RWPE1 (cell line): Measurements from ENCODE around the gene NARF.

Experiments used
- CTCF ChIA-PET: fragments of 350-600 bp; sonication (Branson Sonifier 250); formaldehyde crosslinking; extraction: SDS; loops from one replicate; lab custom pipeline; 2021; lab: Yijun Ruan, JAX
- POLR2A ChIA-PET: fragments of 400-600 bp; formaldehyde crosslinking; extraction: SDS; loops from one replicate; lab custom pipeline; 2020; ENCODE audit warnings: antibody characterized with exemption; ENCODE audit not compliant: low non-redundant PET; lab: Yijun Ruan, JAX
- DNase-seq: peaks from one replicate; pipeline ENCODE4 v3.0.0; 2012; ENCODE audit warnings: low spot score
- H3K27ac ChIP-seq: fragments of 450-650 bp; 2 replicates; pipeline ENCODE4 v1.5.1; 2017
- TF ChIP-seq, protein P1 (sequence below): fragments of 450-650 bp; conservative IDR thresholded peaks from 2 replicates; pipeline ENCODE4 v1.5.1; 2017; ENCODE audit warnings: low read depth, mild to moderate bottlenecking

NARF gene

DNA sequence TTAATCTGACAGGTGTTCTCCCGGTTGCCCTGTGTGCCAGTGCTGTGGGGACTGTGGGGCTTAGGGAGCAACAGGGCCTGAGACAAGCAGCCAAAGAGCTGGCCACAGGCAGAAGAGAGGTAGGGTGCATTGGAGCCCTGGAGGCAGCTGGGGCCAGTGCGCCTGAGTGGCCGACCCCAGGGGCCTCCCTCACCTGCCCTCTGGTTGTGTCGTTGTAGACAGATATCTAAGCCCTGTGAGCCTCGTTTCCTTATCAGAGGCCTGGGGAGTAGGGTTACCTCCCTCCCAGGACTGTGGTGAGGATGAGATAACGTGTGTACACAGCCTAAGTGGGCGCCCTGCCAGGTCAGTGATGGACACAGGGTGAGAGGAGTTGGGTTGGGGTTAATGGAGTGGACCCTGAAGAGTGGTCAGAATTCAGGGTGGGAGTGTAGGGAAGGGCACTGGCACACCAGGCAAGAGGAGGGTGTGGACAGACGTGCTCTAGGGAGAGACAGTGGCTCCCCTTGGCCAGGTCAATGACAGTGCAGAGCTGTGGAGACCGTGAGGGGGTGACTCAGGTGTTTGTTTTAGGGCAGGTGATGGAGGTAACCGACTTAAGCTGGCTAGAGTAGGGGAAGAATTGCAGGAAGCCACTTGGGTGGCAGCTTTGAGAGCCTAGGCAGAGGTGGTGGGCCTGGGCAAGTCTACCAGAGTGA, 3.4 kb downstream of the NARF start:
- ChIA-PET CTCF (no interaction called here), POLR2A (interaction anchor here (0.6 kb wide), 1 partner anchor 35 kb away, joined by 4 read pairs; no protein-coding TSS in a partner anchor)
- peak overlapping the region; percentile 27 for H3K27ac ChIP-seq
- DNase-seq = no peak
- TF ChIP-seq, protein P1, sequence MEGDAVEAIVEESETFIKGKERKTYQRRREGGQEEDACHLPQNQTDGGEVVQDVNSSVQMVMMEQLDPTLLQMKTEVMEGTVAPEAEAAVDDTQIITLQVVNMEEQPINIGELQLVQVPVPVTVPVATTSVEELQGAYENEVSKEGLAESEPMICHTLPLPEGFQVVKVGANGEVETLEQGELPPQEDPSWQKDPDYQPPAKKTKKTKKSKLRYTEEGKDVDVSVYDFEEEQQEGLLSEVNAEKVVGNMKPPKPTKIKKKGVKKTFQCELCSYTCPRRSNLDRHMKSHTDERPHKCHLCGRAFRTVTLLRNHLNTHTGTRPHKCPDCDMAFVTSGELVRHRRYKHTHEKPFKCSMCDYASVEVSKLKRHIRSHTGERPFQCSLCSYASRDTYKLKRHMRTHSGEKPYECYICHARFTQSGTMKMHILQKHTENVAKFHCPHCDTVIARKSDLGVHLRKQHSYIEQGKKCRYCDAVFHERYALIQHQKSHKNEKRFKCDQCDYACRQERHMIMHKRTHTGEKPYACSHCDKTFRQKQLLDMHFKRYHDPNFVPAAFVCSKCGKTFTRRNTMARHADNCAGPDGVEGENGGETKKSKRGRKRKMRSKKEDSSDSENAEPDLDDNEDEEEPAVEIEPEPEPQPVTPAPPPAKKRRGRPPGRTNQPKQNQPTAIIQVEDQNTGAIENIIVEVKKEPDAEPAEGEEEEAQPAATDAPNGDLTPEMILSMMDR = no peak

GRCh38 chr17:82463391-82463790, 4.8 kb downstream of the NARF start:
- peak overlapping the region; percentile 16 for H3K27ac ChIP-seq
- TF ChIP-seq, protein P1 = no peak
- POLR2A ChIA-PET = no interaction called here
- CTCF ChIA-PET = interaction anchor here (0.6 kb wide), 1 partner anchor 74 kb away, joined by 3 read pairs; no protein-coding TSS in a partner anchor
- no peak for DNase-seq

DNA sequence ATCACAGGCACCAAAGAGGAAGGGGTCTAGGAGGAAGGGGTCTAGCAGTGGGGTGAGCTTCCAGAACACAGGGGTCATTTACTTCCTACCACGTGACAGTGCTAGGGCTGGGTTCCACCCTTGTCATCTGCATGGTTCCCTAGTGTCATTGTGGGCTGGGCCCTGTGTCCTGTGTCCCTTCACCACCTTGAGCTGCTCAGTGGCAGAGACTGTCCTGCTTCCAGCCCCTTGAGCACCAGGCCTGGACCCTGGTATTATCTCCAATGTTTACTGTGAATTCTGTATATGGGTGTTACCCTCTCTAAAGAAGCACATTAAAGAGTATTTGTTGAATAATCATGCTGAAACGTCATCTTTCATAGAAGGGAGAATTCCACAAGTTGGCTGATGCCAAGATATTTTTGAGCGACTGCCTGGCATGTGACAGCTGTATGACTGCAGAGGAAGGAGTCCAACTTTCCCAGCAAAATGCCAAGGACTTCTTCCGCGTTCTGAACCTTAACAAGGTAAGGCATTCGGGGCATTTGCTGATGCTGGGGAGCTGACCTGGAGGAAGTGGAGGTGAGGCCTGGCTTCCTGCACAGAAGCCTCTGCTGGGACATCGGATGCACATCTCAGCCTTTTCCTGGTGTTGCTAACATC, 5.5 kb downstream of the NARF start:
- no peak for DNase-seq
- TF ChIP-seq, protein P1 = no peak
- ChIA-PET CTCF (interaction anchor here (0.6 kb wide), 3 partner anchors 15 to 90 kb away, joined by 3 read pairs; no protein-coding TSS in a partner anchor), POLR2A (no interaction called here)
- H3K27ac ChIP-seq = peak overlapping the region; percentile 16

- ChIA-PET POLR2A (no interaction called here), CTCF (interaction anchor here (0.6 kb wide), 1 partner anchor 90 kb away, joined by 3 read pairs; no protein-coding TSS in a partner anchor)
- H3K27ac ChIP-seq = peak overlapping the region; percentile 16
- DNase-seq = no peak
- TF ChIP-seq, protein P1 = no peak
Measured at GRCh38 chr17:82464567-82464929, 6.0 kb downstream of the NARF start.

DNA sequence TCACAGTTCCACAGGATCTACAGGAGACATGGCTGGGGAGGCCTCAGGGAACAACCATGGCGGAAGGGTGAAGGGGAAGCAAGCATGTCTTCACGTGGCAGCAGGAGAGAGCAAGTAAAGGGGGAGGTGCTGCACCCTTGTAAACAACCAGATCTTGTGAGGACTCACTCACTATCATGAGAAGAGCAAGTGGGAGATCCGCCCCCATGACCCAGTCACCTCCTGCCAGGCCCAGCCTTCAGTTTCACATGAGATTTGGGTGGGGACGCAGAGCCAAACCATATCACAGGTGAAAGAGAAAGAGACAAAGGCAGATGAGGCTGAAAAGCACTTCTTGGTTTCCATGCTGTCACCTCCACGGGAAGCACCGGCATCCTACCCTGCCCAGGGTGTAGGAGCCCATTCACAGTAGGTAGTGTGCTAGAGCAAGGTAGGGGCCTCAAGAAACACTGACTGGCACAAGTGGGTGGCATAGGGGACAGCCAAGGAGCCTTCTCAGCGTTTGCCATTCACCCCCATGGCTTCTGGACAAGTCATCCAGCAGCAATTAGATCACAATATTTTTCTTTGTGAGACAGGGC, 6.6 kb downstream of the NARF start:
- ChIA-PET CTCF (no interaction called here), POLR2A (no interaction called here)
- TF ChIP-seq, protein P1 = no peak
- no peak for DNase-seq
- peak overlapping the region; percentile 16 for H3K27ac ChIP-seq

GRCh38 chr17:82468692-82469091, 10.2 kb downstream of the NARF start:
- TF ChIP-seq, protein P1 = no peak
- no peak overlapping the region for H3K27ac ChIP-seq
- CTCF ChIA-PET = no interaction called here
- POLR2A ChIA-PET = no interaction called here
- no peak for DNase-seq
